Neural progenitor cell (in vitro differentiated cells): ENCODE data around the gene RASD2. TPM values are rescaled to one million over a fixed set of nuclear protein-coding genes. Genes with fewer than 3 reads are reported as not detected.

Source experiments
- DNase-seq: peaks from one replicate; pipeline ENCODE4 v3.0.0-alpha.2; 2016; ENCODE audit warnings: low spot score
- H2AFZ ChIP-seq: fragments of 200-600 bp; sonication (generic); replicated peaks from 2 replicates; pipeline ENCODE4 v1.6.1; 2016; ENCODE audit warnings: antibody characterized with exemption
- H3F3A ChIP-seq: fragments of 200-600 bp; sonication (generic); 2 replicates; pipeline ENCODE4 v1.6.1; 2016; ENCODE audit warnings: antibody characterized with exemption, low read depth
- H3K27ac ChIP-seq: fragments of 200-600 bp; sonication (generic); 2 replicates; pipeline ENCODE4 v1.5.1; 2016; ENCODE audit warnings: mild to moderate bottlenecking
- H3K27me3 ChIP-seq: fragments of 200-600 bp; sonication (generic); 2 replicates; pipeline ENCODE4 v1.6.1; 2016; ENCODE audit warnings: mild to moderate bottlenecking, moderate library complexity
- H3K36me3 ChIP-seq: fragments of 200-600 bp; sonication (generic); 2 replicates; pipeline ENCODE4 v1.5.1; 2016
- H3K4me1 ChIP-seq: fragments of 200-600 bp; sonication (generic); 2 replicates; pipeline ENCODE4 v1.6.1; 2016; ENCODE audit warnings: mixed run types
- H3K4me2 ChIP-seq: fragments of 200-600 bp; sonication (generic); 2 replicates; pipeline ENCODE4 v1.6.1; 2016
- H3K4me3 ChIP-seq: fragments of 200-600 bp; sonication (generic); 2 replicates; pipeline ENCODE4 v1.5.1; 2016
- H3K79me2 ChIP-seq: fragments of 200-600 bp; sonication (generic); 2 replicates; pipeline ENCODE4 v1.6.1; 2016; ENCODE audit warnings: low read depth
- H3K9ac ChIP-seq: fragments of 200-600 bp; sonication (generic); 2 replicates; pipeline ENCODE4 v1.6.1; 2016
- H3K9me3 ChIP-seq: fragments of 200-600 bp; sonication (generic); 2 replicates; pipeline ENCODE4 v1.5.1; 2016; ENCODE audit warnings: low read depth
- H4K20me1 ChIP-seq: fragments of 200-600 bp; sonication (generic); 2 replicates; pipeline ENCODE4 v1.6.1; 2016; ENCODE audit warnings: low read depth
- H3K27ac Mint-ChIP-seq: 3 replicates; pipeline ENCODE4 v1.8.0; 2021; ENCODE audit warnings: mixed read lengths
- H3K27me3 Mint-ChIP-seq: 2 replicates; pipeline ENCODE4 v1.8.0; 2022; ENCODE audit warnings: low read depth, mild to moderate bottlenecking, inconsistent platforms, moderate library complexity, mixed read lengths; ENCODE audit not compliant: insufficient read depth
- H3K36me3 Mint-ChIP-seq: 3 replicates; pipeline ENCODE4 v1.8.0; 2021; ENCODE audit warnings: mixed read lengths
- H3K4me1 Mint-ChIP-seq: 3 replicates; pipeline ENCODE4 v1.8.0; 2021; ENCODE audit warnings: mixed read lengths
- H3K4me3 Mint-ChIP-seq: 3 replicates; pipeline ENCODE4 v1.8.0; 2021; ENCODE audit warnings: mild to moderate bottlenecking, moderate library complexity, mixed read lengths
- H3K9me3 Mint-ChIP-seq: 3 replicates; pipeline ENCODE4 v1.8.0; 2020; ENCODE audit warnings: mixed read lengths
- CTCF ChIP-seq: fragments of 200-600 bp; sonication (generic); IDR thresholded peaks from 2 replicates; pipeline ENCODE4 v1.5.1; 2017; ENCODE audit warnings: antibody characterized with exemption, mild to moderate bottlenecking
- EZH2 ChIP-seq: fragments of 200-600 bp; sonication (generic); IDR thresholded peaks from 2 replicates; pipeline ENCODE4 v1.6.1; 2017; ENCODE audit warnings: antibody characterized with exemption, mild to moderate bottlenecking, moderate library complexity
- EZH2phosphoT487 ChIP-seq: fragments of 200-600 bp; sonication (generic); IDR thresholded peaks from 2 replicates; pipeline ENCODE4 v1.6.1; 2017; ENCODE audit warnings: antibody characterized with exemption
- total RNA-seq: library from RNA; depleted of rRNA; stranded (reverse); fragments of >200 nt; gene quantifications from 2 replicates; pipeline ENCODE4 v1.2.3, GENCODE V29; 2015; ENCODE audit warnings: low replicate concordance

The RASD2 gene
- total RNA-seq, 1 donor from 2014 or later: 0.04 TPM

GRCh38 chr22:35517207-35517606, 23.4 kb upstream of the RASD2 start:
- peaks cover 14% of the 10 kb centered on the region for H3K4me1 Mint-ChIP-seq
- no peak overlapping the region for H3K9ac ChIP-seq
- no peaks in the 10 kb centered on the region for H3K79me2 ChIP-seq
- H3K27ac Mint-ChIP-seq: no peak overlapping the region
- H2AFZ ChIP-seq: no peak overlapping the region
- no peaks in the 10 kb centered on the region for H3K36me3 ChIP-seq
- H3K36me3 Mint-ChIP-seq: no peaks in the 10 kb centered on the region
- H3K4me3 ChIP-seq: no peak overlapping the region
- H3K27me3 Mint-ChIP-seq: peaks cover 10% of the 10 kb centered on the region
- peaks cover 12% of the 10 kb centered on the region for H3K4me1 ChIP-seq
- H3K4me2 ChIP-seq: no peak overlapping the region
- no peaks in the 10 kb centered on the region for H4K20me1 ChIP-seq
- H3F3A ChIP-seq: no peaks in the 10 kb centered on the region
- DNase-seq: no peak
- TF ChIP-seq EZH2 (no peak), EZH2phosphoT487 (no peak), CTCF (no peak)
- H3K4me3 Mint-ChIP-seq: no peak overlapping the region
- no peaks in the 10 kb centered on the region for H3K9me3 Mint-ChIP-seq
- no peak overlapping the region for H3K27ac ChIP-seq
- no peaks in the 10 kb centered on the region for H3K9me3 ChIP-seq
- H3K27me3 ChIP-seq: no peaks in the 10 kb centered on the region

- Mint-ChIP-seq H3K36me3 (no peaks in the 10 kb centered on the region), H3K4me1 (peaks cover 14% of the 10 kb centered on the region), H3K27me3 (peaks cover 10% of the 10 kb centered on the region), H3K27ac (no peak overlapping the region), H3K9me3 (no peaks in the 10 kb centered on the region), H3K4me3 (peak overlapping the region; percentile 43)
- Histone ChIP-seq H3K9ac (no peak overlapping the region), H3K4me2 (no peak overlapping the region), H3K27me3 (no peaks in the 10 kb centered on the region), H3K4me3 (no peak overlapping the region), H3K79me2 (no peaks in the 10 kb centered on the region), H3K36me3 (no peaks in the 10 kb centered on the region), H2AFZ (no peak overlapping the region), H3K27ac (no peak overlapping the region), H3F3A (no peaks in the 10 kb centered on the region), H4K20me1 (no peaks in the 10 kb centered on the region), H3K9me3 (no peaks in the 10 kb centered on the region), H3K4me1 (peaks cover 12% of the 10 kb centered on the region)
- no peak for DNase-seq
- TF ChIP-seq CTCF (no peak), EZH2 (no peak)
Measured at GRCh38 chr22:35517769-35518530, 22.7 kb upstream of the RASD2 start.

GRCh38 chr22:35518811-35519210, 21.8 kb upstream of the RASD2 start:
- H3K27me3 ChIP-seq: no peaks in the 10 kb centered on the region
- no peak overlapping the region for H2AFZ ChIP-seq
- no peaks in the 10 kb centered on the region for H3K9me3 ChIP-seq
- Mint-ChIP-seq H3K27me3 (peaks cover 9% of the 10 kb centered on the region), H3K36me3 (no peaks in the 10 kb centered on the region), H3K9me3 (no peaks in the 10 kb centered on the region), H3K27ac (no peak overlapping the region), H3K4me3 (no peak overlapping the region), H3K4me1 (peaks cover 19% of the 10 kb centered on the region)
- no peaks in the 10 kb centered on the region for H3K36me3 ChIP-seq
- H3K79me2 ChIP-seq: no peaks in the 10 kb centered on the region
- DNase-seq: no peak
- no peak overlapping the region for H3K9ac ChIP-seq
- TF ChIP-seq EZH2phosphoT487 (no peak), CTCF (no peak), EZH2 (no peak)
- H3K4me3 ChIP-seq: no peak overlapping the region
- no peak overlapping the region for H3K4me2 ChIP-seq
- peaks cover 12% of the 10 kb centered on the region for H3K4me1 ChIP-seq
- no peaks in the 10 kb centered on the region for H4K20me1 ChIP-seq
- no peaks in the 10 kb centered on the region for H3F3A ChIP-seq
- H3K27ac ChIP-seq: no peak overlapping the region
